Activated CD4-positive, alpha-beta memory T cell treated with anti-CD3 and anti-CD28 coated beads for 36 hours (primary cell): ENCODE results near the gene NEBL. TPM values are rescaled to one million over a fixed set of nuclear protein-coding genes. Genes with fewer than 3 reads are reported as not detected.

ENCODE experiments used
- CTCF ChIA-PET: fragments of 350-600 bp; sonication (Branson Sonifier 250); formaldehyde crosslinking; loops from one replicate; lab custom pipeline; 2021; ENCODE audit warnings: antibody characterized with exemption, inconsistent platforms; lab: Charles Lee
- POLR2A ChIA-PET: fragments of 350-600 bp; sonication (Branson Sonifier 250); formaldehyde crosslinking; loops from one replicate; lab custom pipeline; 2021; ENCODE audit warnings: antibody characterized with exemption; lab: Charles Lee
- DNase-seq: peaks from one replicate; pipeline ENCODE4 v3.0.0-alpha.2; 2020
- H3K27ac Mint-ChIP-seq: one replicate; pipeline ENCODE4 v1.8.0; 2021; ENCODE audit warnings: mixed read lengths
- H3K27me3 Mint-ChIP-seq: one replicate; pipeline ENCODE4 v1.8.0; 2021; ENCODE audit warnings: mixed read lengths
- H3K36me3 Mint-ChIP-seq: one replicate; pipeline ENCODE4 v1.8.0; 2021; ENCODE audit warnings: mixed read lengths
- H3K4me1 Mint-ChIP-seq: one replicate; pipeline ENCODE4 v1.8.0; 2021; ENCODE audit warnings: low read depth, mixed read lengths
- H3K4me3 Mint-ChIP-seq: one replicate; pipeline ENCODE4 v1.8.0; 2021; ENCODE audit warnings: mild to moderate bottlenecking, mixed read lengths
- H3K9me3 Mint-ChIP-seq: one replicate; pipeline ENCODE4 v1.8.0; 2021; ENCODE audit warnings: mixed read lengths
- intact Hi-C: fragments of 100-400 bp; cut with micrococcal nuclease; formaldehyde crosslinking; loops from one replicate; pipeline ENCODE4 v1.15.1; 2023
- total RNA-seq, 2 experiments: library from RNA; stranded (reverse); gene quantifications; one replicate each; pipeline ENCODE4 v1.2.3, GENCODE V29; 2021

Gene NEBL
- total RNA-seq, 2 experiments from 2014 or later: not detected

- ChIA-PET POLR2A (no interaction called here), CTCF (no interaction called here)
- H3K27ac Mint-ChIP-seq: no peak overlapping the region
- no peak for DNase-seq
- no peaks in the 10 kb centered on the region for H3K27me3 Mint-ChIP-seq
- no peak overlapping the region for H3K4me3 Mint-ChIP-seq
- no peaks in the 10 kb centered on the region for H3K36me3 Mint-ChIP-seq
- intact Hi-C loops: no loop called here
- no peaks in the 10 kb centered on the region for H3K9me3 Mint-ChIP-seq
- H3K4me1 Mint-ChIP-seq: no peaks in the 10 kb centered on the region
Observed at GRCh38 chr10:20877986-20878983, 18.8 kb downstream of the NEBL start.

GRCh38 chr10:20877554-20877953 lies 19.6 kb downstream of the NEBL start:
- ChIA-PET POLR2A (no interaction called here), CTCF (no interaction called here)
- DNase-seq: no peak
- no peak overlapping the region for H3K4me3 Mint-ChIP-seq
- no peaks in the 10 kb centered on the region for H3K4me1 Mint-ChIP-seq
- no peaks in the 10 kb centered on the region for H3K9me3 Mint-ChIP-seq
- no peaks in the 10 kb centered on the region for H3K27me3 Mint-ChIP-seq
- H3K27ac Mint-ChIP-seq: no peak overlapping the region
- no peaks in the 10 kb centered on the region for H3K36me3 Mint-ChIP-seq
- intact Hi-C loops: no loop called here

- Mint-ChIP-seq H3K36me3 (no peaks in the 10 kb centered on the region), H3K9me3 (no peaks in the 10 kb centered on the region)
- CTCF ChIA-PET: no interaction called here
Observed at GRCh38 chr10:20874261-20874660, 22.9 kb downstream of the NEBL start.

GRCh38 chr10:20871970-20872369 lies 25.1 kb downstream of the NEBL start:
- POLR2A ChIA-PET: no interaction called here
- Mint-ChIP-seq H3K4me3 (no peak overlapping the region), H3K27ac (no peak overlapping the region), H3K9me3 (no peaks in the 10 kb centered on the region), H3K4me1 (no peaks in the 10 kb centered on the region), H3K36me3 (no peaks in the 10 kb centered on the region), H3K27me3 (no peaks in the 10 kb centered on the region)
- intact Hi-C loops: no loop called here
- no peak for DNase-seq
- CTCF ChIA-PET: no interaction called here

More at GRCh38 chr10:20874261-20874660, 22.9 kb downstream of the NEBL start:
- no peaks in the 10 kb centered on the region for H3K27me3 Mint-ChIP-seq
- POLR2A ChIA-PET: no interaction called here
- intact Hi-C loops: no loop called here
- H3K4me3 Mint-ChIP-seq: no peak overlapping the region
- no peaks in the 10 kb centered on the region for H3K4me1 Mint-ChIP-seq
- no peak for DNase-seq
- no peak overlapping the region for H3K27ac Mint-ChIP-seq

- intact Hi-C loops: no loop called here
- H3K4me3 Mint-ChIP-seq: no peak overlapping the region
- ChIA-PET CTCF (no interaction called here), POLR2A (no interaction called here)
- H3K4me1 Mint-ChIP-seq: no peaks in the 10 kb centered on the region
- H3K9me3 Mint-ChIP-seq: no peaks in the 10 kb centered on the region
- no peak overlapping the region for H3K27ac Mint-ChIP-seq
- DNase-seq: no peak
- no peaks in the 10 kb centered on the region for H3K27me3 Mint-ChIP-seq
- no peaks in the 10 kb centered on the region for H3K36me3 Mint-ChIP-seq
Observed at GRCh38 chr10:20870834-20871233, 26.3 kb downstream of the NEBL start.

- no peaks in the 10 kb centered on the region for H3K27me3 Mint-ChIP-seq
- no peaks in the 10 kb centered on the region for H3K9me3 Mint-ChIP-seq
- H3K27ac Mint-ChIP-seq: no peak overlapping the region
- no peaks in the 10 kb centered on the region for H3K36me3 Mint-ChIP-seq
- H3K4me3 Mint-ChIP-seq: no peak overlapping the region
- intact Hi-C loops: no loop called here
- no peaks in the 10 kb centered on the region for H3K4me1 Mint-ChIP-seq
- ChIA-PET CTCF (no interaction called here), POLR2A (no interaction called here)
- no peak for DNase-seq
Observed at GRCh38 chr10:20863008-20863407, 34.1 kb downstream of the NEBL start.

- Mint-ChIP-seq H3K27ac (no peak overlapping the region), H3K4me1 (no peaks in the 10 kb centered on the region), H3K27me3 (no peaks in the 10 kb centered on the region), H3K36me3 (no peaks in the 10 kb centered on the region), H3K4me3 (no peak overlapping the region), H3K9me3 (peaks cover under 1% of the 10 kb centered on the region)
- intact Hi-C loops: no loop called here
- POLR2A ChIA-PET: no interaction called here
- DNase-seq: no peak
- CTCF ChIA-PET: no interaction called here
Observed at GRCh38 chr10:20858292-20859124, 38.6 kb downstream of the NEBL start.

GRCh38 chr10:20856484-20856883 lies 40.6 kb downstream of the NEBL start:
- no peak overlapping the region for H3K4me3 Mint-ChIP-seq
- H3K9me3 Mint-ChIP-seq: peaks cover 3% of the 10 kb centered on the region
- no peaks in the 10 kb centered on the region for H3K36me3 Mint-ChIP-seq
- intact Hi-C loops: no loop called here
- H3K27ac Mint-ChIP-seq: no peak overlapping the region
- no peaks in the 10 kb centered on the region for H3K4me1 Mint-ChIP-seq
- H3K27me3 Mint-ChIP-seq: no peaks in the 10 kb centered on the region
- DNase-seq: no peak
- POLR2A ChIA-PET: no interaction called here
- CTCF ChIA-PET: interaction anchor here (0.6 kb wide), 1 partner anchor 423 kb away, joined by 3 read pairs; no protein-coding TSS in a partner anchor

- Mint-ChIP-seq H3K9me3 (peaks cover 3% of the 10 kb centered on the region), H3K27ac (no peak overlapping the region), H3K27me3 (no peaks in the 10 kb centered on the region), H3K4me1 (no peaks in the 10 kb centered on the region), H3K36me3 (no peaks in the 10 kb centered on the region), H3K4me3 (no peak overlapping the region)
- intact Hi-C loops: no loop called here
- ChIA-PET POLR2A (no interaction called here), CTCF (no interaction called here)
- DNase-seq: no peak
Observed at GRCh38 chr10:20855398-20856038, 41.6 kb downstream of the NEBL start.

- no peak for DNase-seq
- ChIA-PET POLR2A (no interaction called here), CTCF (no interaction called here)
- Mint-ChIP-seq H3K4me3 (no peak overlapping the region), H3K27ac (no peak overlapping the region), H3K27me3 (no peaks in the 10 kb centered on the region), H3K4me1 (no peaks in the 10 kb centered on the region), H3K36me3 (no peaks in the 10 kb centered on the region), H3K9me3 (peaks cover 3% of the 10 kb centered on the region)
- intact Hi-C loops: no loop called here
Observed at GRCh38 chr10:20853276-20853675, 43.8 kb downstream of the NEBL start.

GRCh38 chr10:20852303-20852702 lies 44.8 kb downstream of the NEBL start:
- POLR2A ChIA-PET: no interaction called here
- CTCF ChIA-PET: no interaction called here
- H3K27me3 Mint-ChIP-seq: no peaks in the 10 kb centered on the region
- no peak overlapping the region for H3K4me3 Mint-ChIP-seq
- no peak overlapping the region for H3K27ac Mint-ChIP-seq
- no peaks in the 10 kb centered on the region for H3K4me1 Mint-ChIP-seq
- peaks cover 3% of the 10 kb centered on the region for H3K9me3 Mint-ChIP-seq
- intact Hi-C loops: no loop called here
- no peak for DNase-seq
- no peaks in the 10 kb centered on the region for H3K36me3 Mint-ChIP-seq

- POLR2A ChIA-PET: no interaction called here
- H3K36me3 Mint-ChIP-seq: no peaks in the 10 kb centered on the region
- no peak overlapping the region for H3K27ac Mint-ChIP-seq
- H3K9me3 Mint-ChIP-seq: no peaks in the 10 kb centered on the region
- CTCF ChIA-PET: no interaction called here
- H3K4me1 Mint-ChIP-seq: no peaks in the 10 kb centered on the region
- DNase-seq: no peak
- H3K4me3 Mint-ChIP-seq: no peak overlapping the region
- intact Hi-C loops: no loop called here
- no peaks in the 10 kb centered on the region for H3K27me3 Mint-ChIP-seq
Observed at GRCh38 chr10:20847512-20847911, 49.6 kb downstream of the NEBL start.
